ENCODE data around the gene MAPK8IP3. TPM values are rescaled to one million over a fixed set of nuclear protein-coding genes. Genes with fewer than 3 reads are reported as not detected.
A peak's percentile ranks its signal among the peaks of the same experiment; 100 is the strongest.

Gene MAPK8IP3
- polyA plus RNA-seq, 3 donors = 1.1 to 185 (median 2.1) TPM

DNA sequence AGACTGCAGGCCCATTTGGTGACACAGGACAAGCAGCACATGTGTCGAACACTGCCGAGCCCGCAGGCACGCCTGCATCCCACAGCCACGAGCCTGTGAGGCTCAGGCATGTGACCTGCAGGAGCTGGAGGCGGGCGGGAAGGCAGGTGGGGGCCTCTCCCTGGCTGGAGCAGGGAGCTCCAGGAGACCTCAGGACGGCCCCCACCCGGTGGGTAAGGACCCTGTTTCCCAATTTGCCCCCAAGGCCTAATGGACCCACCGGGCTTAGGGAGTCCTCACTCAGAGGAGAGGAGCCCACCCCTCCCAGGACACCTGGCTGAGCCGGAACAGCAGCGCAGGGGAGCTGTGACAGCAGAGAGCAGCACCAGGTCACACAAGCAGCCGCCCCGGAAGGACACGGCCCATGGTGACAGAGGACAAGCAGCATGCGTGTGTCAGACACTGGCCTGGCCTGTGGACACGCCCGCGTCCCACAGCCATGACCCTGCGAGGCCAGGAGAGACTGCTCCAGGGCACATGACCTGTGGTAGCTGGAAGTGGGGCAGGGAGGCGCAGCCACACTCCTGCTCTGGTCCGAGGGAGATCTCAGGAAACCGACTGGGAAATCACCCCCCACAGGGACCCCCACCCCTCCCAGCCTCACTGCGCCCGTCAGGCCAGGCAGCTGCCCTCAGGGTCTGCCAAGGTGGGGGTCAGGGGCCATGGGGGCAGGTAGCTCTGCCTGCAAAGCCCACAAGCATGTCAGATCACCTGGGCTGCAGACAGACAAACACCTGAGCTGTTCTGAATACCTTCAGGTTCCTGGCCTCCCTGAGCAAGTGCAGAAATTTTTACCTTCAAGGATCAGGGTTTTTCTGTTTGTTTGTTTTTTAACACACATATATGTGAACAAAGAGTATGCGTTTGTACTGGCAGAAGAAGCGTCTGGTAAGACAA is 74.0 kb downstream of the MAPK8IP3 start:
- Mint-ChIP-seq H3K9me3 (no peaks in the 10 kb centered on the region), H3K27ac (no peak overlapping the region), H3K36me3 (peaks cover 6 to 44% of the 10 kb centered on the region in 2 donors), H3K4me3 (no peak overlapping the region), H3K27me3 (ENCODE audit: low read depth in 3 of 3) (no peaks in the 10 kb centered on the region), H3K4me1 (peaks cover 27% of the 10 kb centered on the region)
- peak overlapping the region in 1 of 2 donors; percentile 14 for H3K27ac ChIP-seq (ENCODE audit: low read depth in 1 of 2, low read length in 2 of 2)
- no peak overlapping the region for H2AFZ ChIP-seq (ENCODE audit: insufficient read depth, low read depth, low read length, poor library complexity, severe bottlenecking)
- 95% methylated on average over 19 of the region's 27 CpGs for WGBS (ENCODE audit: insufficient coverage)
- intact Hi-C loops (cut with micrococcal nuclease) = loop anchor here (5.0 to 10.0 kb wide), 6 partner anchors 47 to 355 kb away; partner anchors contain the start of genes MAPK8IP3 (in 2 of the 2), CLCN7 (in 1 of the 2), FAHD1 (in 1 of the 2) and HAGH (in 1 of the 2)
- H3K4me2 ChIP-seq (replicated peaks; ENCODE audit: extremely low read depth, low read length, poor library complexity, severe bottlenecking) = peak overlapping the region; percentile 11
- DNase-seq = no peak
- H3K4me1 ChIP-seq (ENCODE audit: control insufficient read depth in 1 of 2, insufficient read depth in 2 of 2, low read length in 2 of 2) = peaks cover 25 to 35% of the 10 kb centered on the region in 2 donors
- H3K27me3 ChIP-seq (ENCODE audit: control insufficient read depth in 2 of 2, insufficient read depth in 2 of 2, low read length in 2 of 2) = no peaks in the 10 kb centered on the region
- H3K9ac ChIP-seq (ENCODE audit: insufficient read depth, low read length, poor library complexity, severe bottlenecking) = no peak overlapping the region
- H3K79me2 ChIP-seq (ENCODE audit: insufficient read depth, low read length) = peaks cover 50% of the 10 kb centered on the region
- H3K36me3 ChIP-seq (replicated peaks in 1 of 2; ENCODE audit: control insufficient read depth in 1 of 2, insufficient read depth in 2 of 2, low read length in 2 of 2) = peaks cover 35 to 37% of the 10 kb centered on the region in 2 donors
- H4K20me1 ChIP-seq (ENCODE audit: insufficient read depth, low read length) = peaks cover 74% of the 10 kb centered on the region
- no peak overlapping the region for H3K4me3 ChIP-seq (replicated peaks in 1 of 3; ENCODE audit: low read depth in 2 of 3, low read length in 3 of 3)
- no peaks in the 10 kb centered on the region for H3K9me3 ChIP-seq (replicated peaks in 1 of 2; ENCODE audit: control insufficient read depth in 1 of 2, insufficient read depth in 1 of 2, low read length in 2 of 2)
- TF ChIP-seq CTCF (IDR thresholded peaks at IDR 0.05) = no peak

DNA sequence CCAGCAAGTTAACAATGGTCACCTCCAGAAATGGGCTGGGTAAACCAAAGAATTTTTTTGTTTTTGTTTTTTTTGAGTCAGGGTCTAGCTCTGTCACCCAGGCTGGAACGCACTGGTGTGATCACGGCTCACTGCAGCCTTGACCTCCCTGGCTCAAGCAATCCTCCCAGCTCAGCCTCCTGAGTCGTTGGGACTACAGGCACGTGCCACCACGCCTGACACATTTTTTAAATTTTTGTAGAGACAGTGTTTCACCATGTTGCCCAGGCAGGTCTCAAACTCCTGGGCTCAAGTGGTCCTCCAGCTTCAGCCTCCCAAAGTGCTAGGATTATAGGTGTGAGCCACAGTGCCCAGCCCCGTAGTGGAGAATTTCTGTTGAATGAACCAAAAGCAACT is 74.7 kb downstream of the MAPK8IP3 start:
- H3K9ac ChIP-seq (ENCODE audit: insufficient read depth, low read length, poor library complexity, severe bottlenecking) = no peak overlapping the region
- no peaks in the 10 kb centered on the region for H3K27me3 Mint-ChIP-seq (ENCODE audit: low read depth in 3 of 3)
- no peak overlapping the region for H2AFZ ChIP-seq (ENCODE audit: insufficient read depth, low read depth, low read length, poor library complexity, severe bottlenecking)
- H3K27ac ChIP-seq (ENCODE audit: low read depth in 1 of 2, low read length in 2 of 2) = no peak overlapping the region
- no peaks in the 10 kb centered on the region for H3K27me3 ChIP-seq (ENCODE audit: control insufficient read depth in 2 of 2, insufficient read depth in 2 of 2, low read length in 2 of 2)
- TF ChIP-seq CTCF (IDR thresholded peaks at IDR 0.05) = no peak
- peak overlapping the region; percentile 11 for H3K4me2 ChIP-seq (replicated peaks; ENCODE audit: extremely low read depth, low read length, poor library complexity, severe bottlenecking)
- peaks cover 74% of the 10 kb centered on the region for H4K20me1 ChIP-seq (ENCODE audit: insufficient read depth, low read length)
- peaks cover 27% of the 10 kb centered on the region for H3K4me1 Mint-ChIP-seq
- H3K36me3 ChIP-seq (replicated peaks in 1 of 2; ENCODE audit: control insufficient read depth in 1 of 2, insufficient read depth in 2 of 2, low read length in 2 of 2) = peaks cover 29 to 31% of the 10 kb centered on the region in 2 donors
- WGBS (ENCODE audit: insufficient coverage) = 95% methylated on average over 5 of the region's 6 CpGs
- no peak for DNase-seq
- peaks cover 25 to 33% of the 10 kb centered on the region in 2 donors for H3K4me1 ChIP-seq (ENCODE audit: control insufficient read depth in 1 of 2, insufficient read depth in 2 of 2, low read length in 2 of 2)
- peaks cover 52% of the 10 kb centered on the region for H3K79me2 ChIP-seq (ENCODE audit: insufficient read depth, low read length)
- no peaks in the 10 kb centered on the region for H3K9me3 ChIP-seq (replicated peaks in 1 of 2; ENCODE audit: control insufficient read depth in 1 of 2, insufficient read depth in 1 of 2, low read length in 2 of 2)
- H3K36me3 Mint-ChIP-seq = peaks cover 8 to 43% of the 10 kb centered on the region in 2 donors
- no peak overlapping the region for H3K4me3 Mint-ChIP-seq
- intact Hi-C loops (cut with micrococcal nuclease) = loop anchor here (5.0 to 10.0 kb wide), 4 partner anchors 47 to 356 kb away; partner anchors contain the start of genes FAHD1 (in 1 of the 2), HAGH (in 1 of the 2), MAPK8IP3 (in 1 of the 2) and NTHL1 (in 1 of the 2)
- H3K9me3 Mint-ChIP-seq = no peaks in the 10 kb centered on the region
- H3K27ac Mint-ChIP-seq = no peak overlapping the region
- H3K4me3 ChIP-seq (replicated peaks in 1 of 3; ENCODE audit: low read depth in 2 of 3, low read length in 3 of 3) = no peak overlapping the region
